GM12878 (cell line): ENCODE results near the gene PTPN20. TPM values are rescaled to one million over a fixed set of nuclear protein-coding genes. Genes with fewer than 3 reads are reported as not detected.

ENCODE experiments used
- ATAC-seq: fragments of 200-7000 bp; cut with Tn5 transposase; 3 replicates; pipeline ENCODE4 v1.9.1; 2020; ENCODE audit warnings: mild to moderate bottlenecking, moderate library complexity
- BruUV-seq: library from RNA; stranded (reverse); fragments of 400-500 nt; replicated peaks from 2 replicates; lab custom pipeline; 2021; lab: Mats Ljungman, UMichigan
- CTCF ChIA-PET: fragments of 300-600 bp; sonication (Branson Sonifier 250); formaldehyde crosslinking; extraction: SDS; loops from one replicate; lab custom pipeline; 2021; ENCODE audit warnings: inconsistent platforms; lab: Yijun Ruan, JAX
- POLR2A ChIA-PET: fragments of 350-600 bp; formaldehyde crosslinking; extraction: SDS; loops from one replicate; lab custom pipeline; 2021; ENCODE audit warnings: inconsistent platforms; lab: Charles Lee
- RAD21 ChIA-PET: fragments of 300-600 bp; sonication (Branson Sonifier 250); formaldehyde crosslinking; loops from one replicate; lab custom pipeline; 2023; ENCODE audit warnings: antibody characterized with exemption; ENCODE audit not compliant: unreplicated experiment; lab: Charles Lee
- SMC1A ChIA-PET: fragments of 300-600 bp; sonication (Branson Sonifier 250); formaldehyde crosslinking; loops from one replicate; lab custom pipeline; 2023; ENCODE audit not compliant: unreplicated experiment, uncharacterized antibody; lab: Charles Lee
- DNase-seq: peaks from one replicate; pipeline ENCODE4 v3.0.0-alpha.2; 2011; ENCODE audit warnings: low read depth, low spot score
- FAIRE-seq: peaks from 3 replicates; lab custom pipeline; 2011; peaks lifted over from hg19 to GRCh38; lab: Jason Lieb, UNC
- H2AFZ ChIP-seq: 2 replicates; pipeline ENCODE4 v1.6.0; 2011; ENCODE audit warnings: low read depth, low read length, control low read depth; ENCODE audit not compliant: control insufficient read depth
- H3K27ac ChIP-seq: 2 replicates; pipeline ENCODE4 v1.5.1; 2011; ENCODE audit warnings: control low read depth; ENCODE audit not compliant: control insufficient read depth, insufficient read depth
- H3K27me3 ChIP-seq, 2 experiments: replicated peaks in 1 of 2; 2 replicates each; pipeline versions ENCODE4 v1.6.0 to v1.6.1; 2011; ENCODE audit warnings: low read length in 1 of 2; ENCODE audit not compliant: control insufficient read depth in 2 of 2, insufficient read depth in 2 of 2
- H3K36me3 ChIP-seq, 2 experiments: 2 replicates each; pipeline ENCODE4 v1.5.1; 2011; ENCODE audit warnings: low read length in 1 of 2; ENCODE audit not compliant: control insufficient read depth in 2 of 2, insufficient read depth in 2 of 2
- H3K4me1 ChIP-seq: 2 replicates; pipeline ENCODE4 v1.6.1; 2011; ENCODE audit warnings: mild to moderate bottlenecking, low read length, moderate library complexity, mixed read lengths; ENCODE audit not compliant: control insufficient read depth, insufficient read depth
- H3K4me2 ChIP-seq: 2 replicates; pipeline ENCODE4 v1.6.0; 2011; ENCODE audit warnings: control low read depth; ENCODE audit not compliant: control insufficient read depth, insufficient read depth
- H3K4me3 ChIP-seq: fragments of 200-600 bp; sonication (generic); 2 replicates; pipeline ENCODE4 v1.5.1; 2016
- H3K79me2 ChIP-seq: 2 replicates; pipeline ENCODE4 v1.6.0; 2011; ENCODE audit warnings: low read length; ENCODE audit not compliant: control insufficient read depth, insufficient read depth
- H3K9ac ChIP-seq: 2 replicates; pipeline ENCODE4 v1.8.0; 2011; ENCODE audit warnings: low read length, control low read depth, mixed read lengths; ENCODE audit not compliant: control insufficient read depth, insufficient read depth
- H3K9me3 ChIP-seq: replicated peaks from 3 replicates; pipeline ENCODE4 v1.5.1; 2011; ENCODE audit warnings: mild to moderate bottlenecking, low read length; ENCODE audit not compliant: control insufficient read depth, insufficient read depth
- H4K20me1 ChIP-seq: 2 replicates; pipeline ENCODE4 v1.6.0; 2011; ENCODE audit not compliant: control insufficient read depth, insufficient read depth
- CTCF ChIP-seq, 3 experiments: IDR thresholded peaks in 2 of 3; conservative IDR thresholded peaks in 1 of 3; 2 replicates each; pipeline ENCODE4 v1.5.1; 2011; ENCODE audit warnings: low read depth in 3 of 3, low read length in 3 of 3, mild to moderate bottlenecking in 3 of 3, control low read depth in 2 of 3, moderate library complexity in 2 of 3, inconsistent platforms in 1 of 3, mixed read lengths in 1 of 3; ENCODE audit not compliant: control insufficient read depth in 2 of 3, insufficient read depth in 1 of 3; ENCODE audit errors: extremely low read depth in 1 of 3
- POLR2AphosphoS2 ChIP-seq: IDR thresholded peaks from 2 replicates; pipeline ENCODE4 v1.6.1; 2011; ENCODE audit warnings: low read depth, mild to moderate bottlenecking, low read length, improper control_type of control experiment, moderate library complexity
- RELA ChIP-seq: fragments of 450-650 bp; IDR thresholded peaks from 2 replicates; pipeline ENCODE4 v1.8.0; 2014; ENCODE audit warnings: borderline replicate concordance; ENCODE audit not compliant: partially characterized antibody
- WGBS: methylation state at CpG from one replicate; pipeline ENCODE4 v1.1.6; 2016; ENCODE audit warnings: low lambda C conversion rate; ENCODE audit not compliant: insufficient replicate concordance, insufficient coverage; ENCODE audit errors: missing lambda C conversion rate; 5-methylcytosine and 5-hydroxymethylcytosine counted together
- in situ Hi-C: fragments of 300-500 bp; cut with MboI; formaldehyde crosslinking; loops from 9 replicates; pipeline ENCODE4 v1.14.3; 2018; ENCODE audit warnings: mixed read lengths
- intact Hi-C: fragments of 100-400 bp; cut with micrococcal nuclease; formaldehyde crosslinking; loops from one replicate; pipeline ENCODE4 v1.14.2; 2022; ENCODE audit not compliant: unreplicated experiment
- polyA plus RNA-seq, 11 experiments: library from polyadenylated mRNA; depleted of rRNA in 4 of 11; unstranded in 6 of 11; stranded (reverse) in 5 of 11; fragments of >200 nt; fragmentation: Nextera tagmentation in 4 of 11; fragmentation: Illumina TruSeq in 1 of 11; extraction: Ambion mirVana in 4 of 11; extraction: Trizol in 1 of 11; gene quantifications; 1 replicate in 1 of 11; 2 replicates in 10 of 11; pipeline versions ENCODE4 v1.2.1 to v1.2.3, GENCODE V29; 2011 to 2016; ENCODE audit warnings: inconsistent platforms in 2 of 11, missing spikeins in 2 of 11, low read depth in 1 of 11
- total RNA-seq, 4 experiments: library from RNA; depleted of rRNA in 3 of 4; stranded (reverse); fragments of >200 nt in 3 of 4; fragmentation: Illumina TruSeq in 1 of 4; extraction: Trizol in 1 of 4; gene quantifications; 2 replicates each; pipeline versions ENCODE4 v1.2.1 to v1.2.3, GENCODE V29; 2013 to 2021

Gene PTPN20
- total and polyA plus RNA-seq, 10 of the 15 experiments (the other 5 are each of a cell fraction or from before 2014, with no cell fraction given): 0.04 to 3.4 (median 0.10) TPM; not detected in 4

- TF ChIP-seq RELA: no peak
Measured at GRCh38 chr10:46992803-46993561, 81.8 kb downstream of the PTPN20 start (continued).

GRCh38 chr10:46995234-46995633, 84.0 kb downstream of the PTPN20 start:
- RAD21 ChIA-PET: interaction anchor here (0.7 to 1.4 kb wide), 3 partner anchors 30 to 316 kb away, joined by 4 to 6 read pairs (median 4); no protein-coding TSS in a partner anchor
- CTCF ChIA-PET: interaction anchor here (1.5 to 2.3 kb wide), 4 partner anchors 17 to 318 kb away, joined by 3 to 8 read pairs (median 5); no protein-coding TSS in a partner anchor
- intact Hi-C loops (loop anchor here (5.0 kb wide), 1 partner anchor 317 kb away; no protein-coding TSS in a partner anchor), in situ Hi-C loops (no loop called here)
- TF ChIP-seq POLR2AphosphoS2: no peak
- TF ChIP-seq CTCF (IDR thresholded peaks at IDR 0.05 in 2 of 3, conservative IDR thresholded peaks at IDR 0.05 in 1 of 3; ENCODE audit: control insufficient read depth in 2 of 3, extremely low read depth in 1 of 3, insufficient read depth in 1 of 3, low read depth in 3 of 3, low read length in 3 of 3): peak in 1 of 3 experiments; percentile 5; a peak in 1 of 6 replicates
- 26% methylated on average over 2 of the region's 2 CpGs for WGBS
- Histone ChIP-seq H3K79me2 (no peaks in the 10 kb centered on the region), H3K4me2 (no peak overlapping the region), H2AFZ (no peak overlapping the region), H4K20me1 (no peaks in the 10 kb centered on the region), H3K4me3 (no peak overlapping the region), H3K27ac (no peak overlapping the region), H3K9ac (no peak overlapping the region), H3K9me3 (no peaks in the 10 kb centered on the region), H3K36me3 (no peaks in the 10 kb centered on the region), H3K4me1 (no peaks in the 10 kb centered on the region), H3K27me3 (no peaks in the 10 kb centered on the region; a peak in 1 of 4 replicates)
- SMC1A ChIA-PET: interaction anchor here (0.6 to 1.7 kb wide), 3 partner anchors 8 to 21 kb away, joined by 3 to 4 read pairs (median 4); no protein-coding TSS in a partner anchor
- POLR2A ChIA-PET: no interaction called here
- no TSS peak for BruUV-seq
- no peak for FAIRE-seq
- no peak for DNase-seq
- ATAC-seq: no peak
